Mesothelial cell of epicardium (in vitro differentiated cells): Measurements from ENCODE around the gene PGAP6. TPM values are rescaled to one million over a fixed set of nuclear protein-coding genes. Genes with fewer than 3 reads are reported as not detected.
"Not testable (repeated sequence)": the region's sequence is repeated elsewhere in the genome, so short reads cannot be mapped to it uniquely, and the experiment has no call there.

Experiments used
- DNase-seq, 2 experiments: peaks; one replicate each; pipeline ENCODE4 v3.0.0; 2021; ENCODE audit warnings: low spot score in 2 of 2; ENCODE audit not compliant: unreplicated experiment in 2 of 2
- H3K27ac Mint-ChIP-seq: 2 replicates; pipeline ENCODE4 v1.8.0; 2021; ENCODE audit warnings: mixed read lengths
- H3K27me3 Mint-ChIP-seq: 2 replicates; pipeline ENCODE4 v1.8.0; 2021; ENCODE audit warnings: low read depth, mixed read lengths
- H3K36me3 Mint-ChIP-seq: 2 replicates; pipeline ENCODE4 v1.8.0; 2021; ENCODE audit warnings: mixed read lengths
- H3K4me1 Mint-ChIP-seq: 2 replicates; pipeline ENCODE4 v1.8.0; 2021; ENCODE audit warnings: mixed read lengths
- H3K4me3 Mint-ChIP-seq: 2 replicates; pipeline ENCODE4 v1.8.0; 2021; ENCODE audit warnings: mild to moderate bottlenecking, moderate library complexity, mixed read lengths
- H3K9me3 Mint-ChIP-seq: 2 replicates; pipeline ENCODE4 v1.8.0; 2021; ENCODE audit warnings: mixed read lengths
- total RNA-seq: library from RNA; stranded (reverse); gene quantifications from 3 replicates; pipeline ENCODE4 v1.2.1, GENCODE V29; 2021
- TF ChIP-seq, protein P1 (sequence below): fragments of 200-600 bp; sonication (generic); IDR thresholded peaks from one replicate; pipeline ENCODE4 v1.5.0; 2021; ENCODE audit warnings: antibody characterized with exemption; ENCODE audit not compliant: unreplicated experiment

The PGAP6 gene
- total RNA-seq, 1 donor from 2014 or later = 51.4 TPM

- Mint-ChIP-seq H3K27ac (peak overlapping the region; percentile 89), H3K36me3 (peaks cover 5% of the 10 kb centered on the region)
Observed at GRCh38 chr16:351804-352520, 29.8 kb downstream of the PGAP6 start.

DNA sequence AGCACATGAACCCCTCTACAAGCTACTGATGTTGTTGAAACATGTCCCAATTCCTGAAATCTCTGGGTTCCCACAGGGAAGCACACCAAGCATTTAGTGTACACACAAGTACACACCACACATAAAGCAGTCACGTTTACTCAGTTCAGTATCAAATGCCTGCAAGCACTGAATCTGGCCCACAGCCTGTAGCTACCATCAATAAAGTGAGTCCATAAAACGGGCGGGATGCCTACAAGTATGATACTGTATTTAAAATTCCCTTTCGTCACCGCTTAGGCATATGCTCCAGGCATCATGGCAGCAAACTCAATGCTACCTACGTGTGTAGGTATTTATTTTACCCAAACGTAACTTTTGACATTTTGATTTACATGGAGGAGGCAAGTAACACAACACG, 31.6 kb downstream of the PGAP6 start:
- H3K27ac Mint-ChIP-seq = peak overlapping the region; percentile 43
- peaks cover 9% of the 10 kb centered on the region for H3K4me1 Mint-ChIP-seq

More at GRCh38 chr16:351804-352520, 29.8 kb downstream of the PGAP6 start:
- TF ChIP-seq, protein P1, sequence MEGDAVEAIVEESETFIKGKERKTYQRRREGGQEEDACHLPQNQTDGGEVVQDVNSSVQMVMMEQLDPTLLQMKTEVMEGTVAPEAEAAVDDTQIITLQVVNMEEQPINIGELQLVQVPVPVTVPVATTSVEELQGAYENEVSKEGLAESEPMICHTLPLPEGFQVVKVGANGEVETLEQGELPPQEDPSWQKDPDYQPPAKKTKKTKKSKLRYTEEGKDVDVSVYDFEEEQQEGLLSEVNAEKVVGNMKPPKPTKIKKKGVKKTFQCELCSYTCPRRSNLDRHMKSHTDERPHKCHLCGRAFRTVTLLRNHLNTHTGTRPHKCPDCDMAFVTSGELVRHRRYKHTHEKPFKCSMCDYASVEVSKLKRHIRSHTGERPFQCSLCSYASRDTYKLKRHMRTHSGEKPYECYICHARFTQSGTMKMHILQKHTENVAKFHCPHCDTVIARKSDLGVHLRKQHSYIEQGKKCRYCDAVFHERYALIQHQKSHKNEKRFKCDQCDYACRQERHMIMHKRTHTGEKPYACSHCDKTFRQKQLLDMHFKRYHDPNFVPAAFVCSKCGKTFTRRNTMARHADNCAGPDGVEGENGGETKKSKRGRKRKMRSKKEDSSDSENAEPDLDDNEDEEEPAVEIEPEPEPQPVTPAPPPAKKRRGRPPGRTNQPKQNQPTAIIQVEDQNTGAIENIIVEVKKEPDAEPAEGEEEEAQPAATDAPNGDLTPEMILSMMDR = no peak
- H3K27me3 Mint-ChIP-seq = no peaks in the 10 kb centered on the region
- peak overlapping the region; percentile 83 for H3K4me3 Mint-ChIP-seq
- no peaks in the 10 kb centered on the region for H3K9me3 Mint-ChIP-seq
- peaks cover 9% of the 10 kb centered on the region for H3K4me1 Mint-ChIP-seq
- no peak for DNase-seq

GRCh38 chr16:349211-349610, 32.6 kb downstream of the PGAP6 start:
- no peak for DNase-seq
- H3K4me1 Mint-ChIP-seq = peaks cover 9% of the 10 kb centered on the region
- no peak overlapping the region for H3K4me3 Mint-ChIP-seq
- H3K27ac Mint-ChIP-seq = no peak overlapping the region
- H3K36me3 Mint-ChIP-seq = peaks cover 24% of the 10 kb centered on the region
- TF ChIP-seq, protein P1 = no peak
- no peaks in the 10 kb centered on the region for H3K9me3 Mint-ChIP-seq
- H3K27me3 Mint-ChIP-seq = no peaks in the 10 kb centered on the region

More for the DNA sequence above, 31.6 kb downstream of the PGAP6 start:
- DNase-seq = no peak
- TF ChIP-seq, protein P1 = no peak
- no peaks in the 10 kb centered on the region for H3K27me3 Mint-ChIP-seq
- H3K9me3 Mint-ChIP-seq = no peaks in the 10 kb centered on the region
- peak overlapping the region; percentile 83 for H3K4me3 Mint-ChIP-seq
- H3K36me3 Mint-ChIP-seq = peaks cover 18% of the 10 kb centered on the region

GRCh38 chr16:348495-348894, 33.3 kb downstream of the PGAP6 start:
- not testable (repeated sequence) for H3K4me1 Mint-ChIP-seq, DNase-seq, H3K4me3 Mint-ChIP-seq, H3K27me3 Mint-ChIP-seq, H3K27ac Mint-ChIP-seq, H3K9me3 Mint-ChIP-seq
- peaks cover 24% of the 10 kb centered on the region for H3K36me3 Mint-ChIP-seq

DNA sequence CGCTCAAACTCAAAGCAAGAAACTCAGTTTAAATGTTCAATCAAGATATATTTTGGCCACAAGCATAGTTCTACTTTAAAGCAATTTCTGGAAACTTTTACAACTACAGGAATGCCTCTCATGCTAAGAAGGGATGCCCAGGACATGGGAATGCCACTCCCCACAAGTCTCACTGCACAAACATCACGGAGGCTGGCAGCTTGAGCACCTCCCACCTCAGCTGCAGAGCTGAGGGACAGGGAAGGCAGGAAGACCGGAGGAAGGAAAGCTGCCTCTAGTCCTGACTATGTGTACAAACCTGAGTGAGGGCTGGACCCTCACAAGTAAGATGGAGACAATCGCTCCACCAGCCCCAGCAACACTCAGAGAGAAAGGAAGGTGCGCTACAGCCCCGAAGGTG, 34.6 kb downstream of the PGAP6 start:
- Mint-ChIP-seq H3K27ac (no peak overlapping the region), H3K9me3 (no peaks in the 10 kb centered on the region), H3K4me3 (no peak overlapping the region), H3K4me1 (peaks cover 9% of the 10 kb centered on the region), H3K36me3 (peaks cover 33% of the 10 kb centered on the region), H3K27me3 (no peaks in the 10 kb centered on the region)
- no peak for DNase-seq
- TF ChIP-seq, protein P1 = no peak

GRCh38 chr16:346587-346986, 35.2 kb downstream of the PGAP6 start:
- TF ChIP-seq, protein P1 = no peak
- H3K9me3 Mint-ChIP-seq = no peaks in the 10 kb centered on the region
- no peaks in the 10 kb centered on the region for H3K27me3 Mint-ChIP-seq
- no peak overlapping the region for H3K4me3 Mint-ChIP-seq
- no peak for DNase-seq
- H3K36me3 Mint-ChIP-seq = peaks cover 37% of the 10 kb centered on the region
- H3K27ac Mint-ChIP-seq = no peak overlapping the region
- peaks cover 9% of the 10 kb centered on the region for H3K4me1 Mint-ChIP-seq
